ENCODE data around the gene FKTN. TPM values are rescaled to one million over a fixed set of nuclear protein-coding genes. Genes with fewer than 3 reads are reported as not detected.

FKTN gene
- total and polyA plus RNA-seq, 3 experiments from 2014 or later = 1.5 to 17.4 (median 17.3) TPM

DNA sequence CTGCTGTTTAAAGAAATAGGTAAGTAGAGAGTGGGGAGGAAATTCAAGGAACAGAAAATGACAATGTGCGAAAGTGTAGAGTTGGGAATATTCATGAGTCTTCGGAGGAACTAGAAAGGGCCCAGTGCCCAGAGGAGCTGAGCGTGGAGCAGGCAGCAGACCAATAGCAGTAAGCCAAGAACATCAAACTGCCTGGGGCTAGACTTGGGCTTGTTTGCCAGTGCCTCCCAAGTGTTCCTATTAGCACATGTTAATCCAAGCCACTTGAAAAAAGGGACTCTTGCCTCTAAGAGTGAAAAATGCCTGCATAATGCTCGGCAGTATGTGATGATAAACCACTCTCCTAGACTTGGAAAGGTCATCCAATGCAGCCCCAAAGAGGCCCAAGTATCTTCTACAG lies 103.1 kb downstream of the FKTN start:
- H3K4me1 Mint-ChIP-seq = peaks cover 6 to 10% (median 8%) of the 10 kb centered on the region in 3 donors
- no peak overlapping the region for H3K27ac ChIP-seq (ENCODE audit: low read depth, low read length)
- H3K27me3 Mint-ChIP-seq = peaks cover 19 to 39% of the 10 kb centered on the region in 2 donors
- CTCF ChIA-PET = no interaction called here
- no peak overlapping the region for H3K4me3 ChIP-seq (ENCODE audit: low read length)
- peaks cover 4% of the 10 kb centered on the region for H3K4me1 ChIP-seq (ENCODE audit: insufficient read depth, low read length)
- H3K9me3 ChIP-seq (ENCODE audit: low read length) = no peaks in the 10 kb centered on the region
- POLR2A ChIA-PET = no interaction called here
- H3K36me3 Mint-ChIP-seq = peaks cover 0 to 7% (median 0%) of the 10 kb centered on the region in 3 donors
- no peak overlapping the region for H3K27ac Mint-ChIP-seq
- peaks cover 10% of the 10 kb centered on the region for H3K27me3 ChIP-seq (ENCODE audit: insufficient read depth, low read length, poor library complexity, severe bottlenecking)
- DNase-seq = no peak
- no peaks in the 10 kb centered on the region for H3K9me3 Mint-ChIP-seq
- H3K4me3 Mint-ChIP-seq = no peak overlapping the region
- no peaks in the 10 kb centered on the region for H3K36me3 ChIP-seq (ENCODE audit: insufficient read depth, low read length)

- Mint-ChIP-seq H3K27me3 (peaks cover 20 to 33% of the 10 kb centered on the region in 2 donors), H3K4me3 (no peak within 1 kb of the TSS), H3K9me3 (no peaks in the 10 kb centered on the region), H3K4me1 (no peaks in the 10 kb centered on the region), H3K27ac (no peak within 1 kb of the TSS), H3K36me3 (peaks cover 0 to 7% (median 0%) of the 10 kb centered on the region in 3 donors)
- no peaks in the 10 kb centered on the region for H3K36me3 ChIP-seq (ENCODE audit: insufficient read depth, low read length)
- peaks cover under 1% of the 10 kb centered on the region for H3K27me3 ChIP-seq (ENCODE audit: insufficient read depth, low read length, poor library complexity, severe bottlenecking)
- H3K27ac ChIP-seq (ENCODE audit: low read depth, low read length) = no peak within 1 kb of the TSS
- CTCF ChIA-PET = no interaction called here
- POLR2A ChIA-PET = no interaction called here
- no peaks in the 10 kb centered on the region for H3K9me3 ChIP-seq (ENCODE audit: low read length)
- no peak within 1 kb of the TSS for H3K4me3 ChIP-seq (ENCODE audit: low read length)
- DNase-seq = no peak
- no peaks in the 10 kb centered on the region for H3K4me1 ChIP-seq (ENCODE audit: insufficient read depth, low read length)
Measured at GRCh38 chr9:105662184-105663104, 104.5 kb downstream of the FKTN start, which contains the start of gene TAL2. Gene TAL2 (plus strand): TSS chr9:105662457. CDS start chr9:105662497, 40 bp downstream.

DNA sequence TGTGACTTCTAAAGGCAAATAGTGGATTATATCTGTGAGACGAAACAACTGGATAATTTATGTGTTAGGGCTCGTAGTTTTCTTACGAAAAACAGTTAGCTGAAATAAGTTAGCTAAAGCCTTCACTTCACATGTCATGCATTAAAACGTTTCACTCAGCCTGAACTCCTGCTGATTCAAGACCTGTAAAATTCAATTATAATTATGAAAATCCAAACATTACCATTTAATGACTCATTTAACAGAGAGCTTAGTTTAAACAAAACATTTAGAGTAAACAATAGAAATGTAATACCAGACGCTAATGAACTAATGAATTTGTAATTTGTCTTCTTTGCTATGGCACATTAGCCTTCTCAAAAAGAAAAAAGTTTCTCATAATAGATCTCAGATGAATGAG lies 106.0 kb downstream of the FKTN start:
- Histone ChIP-seq H3K27ac (ENCODE audit: low read depth, low read length) (no peak overlapping the region), H3K4me1 (ENCODE audit: insufficient read depth, low read length) (no peaks in the 10 kb centered on the region), H3K36me3 (ENCODE audit: insufficient read depth, low read length) (no peaks in the 10 kb centered on the region), H3K4me3 (ENCODE audit: low read length) (no peak overlapping the region), H3K9me3 (ENCODE audit: low read length) (no peaks in the 10 kb centered on the region), H3K27me3 (ENCODE audit: insufficient read depth, low read length, poor library complexity, severe bottlenecking) (no peaks in the 10 kb centered on the region)
- Mint-ChIP-seq H3K9me3 (no peaks in the 10 kb centered on the region), H3K36me3 (peaks cover 0 to 3% (median 0%) of the 10 kb centered on the region in 3 donors), H3K27me3 (peaks cover 13 to 25% of the 10 kb centered on the region in 2 donors), H3K4me3 (no peak overlapping the region), H3K27ac (no peak overlapping the region), H3K4me1 (no peaks in the 10 kb centered on the region)
- no peak for DNase-seq
- CTCF ChIA-PET = no interaction called here
- POLR2A ChIA-PET = no interaction called here

- Mint-ChIP-seq H3K4me1 (no peaks in the 10 kb centered on the region), H3K4me3 (no peak overlapping the region), H3K36me3 (no peaks in the 10 kb centered on the region), H3K9me3 (no peaks in the 10 kb centered on the region), H3K27me3 (peaks cover 5 to 18% of the 10 kb centered on the region in 2 donors), H3K27ac (no peak overlapping the region)
- no peak overlapping the region for H3K27ac ChIP-seq (ENCODE audit: low read depth, low read length)
- no peaks in the 10 kb centered on the region for H3K36me3 ChIP-seq (ENCODE audit: insufficient read depth, low read length)
- H3K9me3 ChIP-seq (ENCODE audit: low read length) = no peaks in the 10 kb centered on the region
- H3K4me3 ChIP-seq (ENCODE audit: low read length) = no peak overlapping the region
- ChIA-PET POLR2A (no interaction called here), CTCF (no interaction called here)
- no peaks in the 10 kb centered on the region for H3K27me3 ChIP-seq (ENCODE audit: insufficient read depth, low read length, poor library complexity, severe bottlenecking)
- no peak for DNase-seq
- H3K4me1 ChIP-seq (ENCODE audit: insufficient read depth, low read length) = no peaks in the 10 kb centered on the region
Measured at GRCh38 chr9:105667867-105668266, 109.9 kb downstream of the FKTN start.

- CTCF ChIA-PET = no interaction called here
- H3K9me3 Mint-ChIP-seq = no peaks in the 10 kb centered on the region
Measured at GRCh38 chr9:105670315-105670714, 112.4 kb downstream of the FKTN start.

GRCh38 chr9:105670775-105671174 lies 112.8 kb downstream of the FKTN start:
- Histone ChIP-seq H3K9me3 (ENCODE audit: low read length) (no peaks in the 10 kb centered on the region), H3K27me3 (ENCODE audit: insufficient read depth, low read length, poor library complexity, severe bottlenecking) (no peaks in the 10 kb centered on the region), H3K36me3 (ENCODE audit: insufficient read depth, low read length) (no peaks in the 10 kb centered on the region), H3K4me1 (ENCODE audit: insufficient read depth, low read length) (no peaks in the 10 kb centered on the region), H3K4me3 (ENCODE audit: low read length) (no peak overlapping the region), H3K27ac (ENCODE audit: low read depth, low read length) (no peak overlapping the region)
- POLR2A ChIA-PET = no interaction called here
- H3K9me3 Mint-ChIP-seq = no peaks in the 10 kb centered on the region
- H3K4me1 Mint-ChIP-seq = no peaks in the 10 kb centered on the region
- CTCF ChIA-PET = no interaction called here
- no peaks in the 10 kb centered on the region for H3K36me3 Mint-ChIP-seq
- peaks cover 5 to 22% of the 10 kb centered on the region in 2 donors for H3K27me3 Mint-ChIP-seq
- H3K4me3 Mint-ChIP-seq = no peak overlapping the region
- DNase-seq = no peak
- H3K27ac Mint-ChIP-seq = no peak overlapping the region

More at GRCh38 chr9:105670315-105670714, 112.4 kb downstream of the FKTN start:
- POLR2A ChIA-PET = no interaction called here
- H3K4me1 Mint-ChIP-seq = no peaks in the 10 kb centered on the region
- Histone ChIP-seq H3K36me3 (ENCODE audit: insufficient read depth, low read length) (no peaks in the 10 kb centered on the region), H3K27ac (ENCODE audit: low read depth, low read length) (no peak overlapping the region), H3K4me1 (ENCODE audit: insufficient read depth, low read length) (no peaks in the 10 kb centered on the region), H3K27me3 (ENCODE audit: insufficient read depth, low read length, poor library complexity, severe bottlenecking) (no peaks in the 10 kb centered on the region), H3K4me3 (ENCODE audit: low read length) (no peak overlapping the region), H3K9me3 (ENCODE audit: low read length) (no peaks in the 10 kb centered on the region)
- DNase-seq = no peak
- H3K27me3 Mint-ChIP-seq = peaks cover 5 to 22% of the 10 kb centered on the region in 2 donors
- no peak overlapping the region for H3K27ac Mint-ChIP-seq
- no peaks in the 10 kb centered on the region for H3K36me3 Mint-ChIP-seq
- no peak overlapping the region for H3K4me3 Mint-ChIP-seq

- Histone ChIP-seq H3K27me3 (ENCODE audit: insufficient read depth, low read length, poor library complexity, severe bottlenecking) (no peaks in the 10 kb centered on the region), H3K27ac (ENCODE audit: low read depth, low read length) (no peak overlapping the region), H3K9me3 (ENCODE audit: low read length) (no peaks in the 10 kb centered on the region), H3K4me1 (ENCODE audit: insufficient read depth, low read length) (no peaks in the 10 kb centered on the region), H3K4me3 (ENCODE audit: low read length) (no peak overlapping the region), H3K36me3 (ENCODE audit: insufficient read depth, low read length) (no peaks in the 10 kb centered on the region)
- DNase-seq = no peak
- POLR2A ChIA-PET = no interaction called here
- Mint-ChIP-seq H3K4me3 (no peak overlapping the region), H3K27ac (no peak overlapping the region), H3K9me3 (no peaks in the 10 kb centered on the region), H3K27me3 (peaks cover 2 to 13% of the 10 kb centered on the region in 2 donors), H3K4me1 (no peaks in the 10 kb centered on the region), H3K36me3 (no peaks in the 10 kb centered on the region)
- CTCF ChIA-PET = no interaction called here
Measured at GRCh38 chr9:105672711-105673234, 114.8 kb downstream of the FKTN start.

GRCh38 chr9:105673850-105674387 lies 116.0 kb downstream of the FKTN start:
- no peaks in the 10 kb centered on the region for H3K4me1 ChIP-seq (ENCODE audit: insufficient read depth, low read length)
- ChIA-PET POLR2A (no interaction called here), CTCF (no interaction called here)
- no peaks in the 10 kb centered on the region for H3K9me3 ChIP-seq (ENCODE audit: low read length)
- Mint-ChIP-seq H3K27me3 (peaks cover 3 to 12% of the 10 kb centered on the region in 2 donors), H3K9me3 (no peaks in the 10 kb centered on the region), H3K4me3 (no peak overlapping the region), H3K27ac (no peak overlapping the region), H3K36me3 (no peaks in the 10 kb centered on the region), H3K4me1 (no peaks in the 10 kb centered on the region)
- H3K27ac ChIP-seq (ENCODE audit: low read depth, low read length) = no peak overlapping the region
- H3K4me3 ChIP-seq (ENCODE audit: low read length) = no peak overlapping the region
- no peak for DNase-seq
- H3K27me3 ChIP-seq (ENCODE audit: insufficient read depth, low read length, poor library complexity, severe bottlenecking) = no peaks in the 10 kb centered on the region
- no peaks in the 10 kb centered on the region for H3K36me3 ChIP-seq (ENCODE audit: insufficient read depth, low read length)

Measured in CD8-positive, alpha-beta memory T cell (primary cell).